HCT116 (cell line): ENCODE results near the gene TMEM25. TPM values are rescaled to one million over a fixed set of nuclear protein-coding genes. Genes with fewer than 3 reads are reported as not detected.

Experiments used
- ATAC-seq: fragments of 200-7000 bp; cut with Tn5 transposase; 2 replicates; pipeline ENCODE4 v1.9.1; 2020; ENCODE audit warnings: mild to moderate bottlenecking, moderate library complexity
- BruUV-seq: library from RNA; stranded (reverse); fragments of 400-500 nt; replicated peaks from 2 replicates; lab custom pipeline; 2021; lab: Mats Ljungman, UMichigan
- CTCF ChIA-PET: fragments of 300-600 bp; sonication (Branson Sonifier 250); formaldehyde crosslinking; loops from one replicate; lab custom pipeline; 2021; ENCODE audit warnings: antibody characterized with exemption; lab: Charles Lee
- POLR2A ChIA-PET: fragments of 300-600, 350-600 bp; sonication (Branson Sonifier 250); formaldehyde crosslinking; loops from one replicate; lab custom pipeline; 2021; ENCODE audit warnings: antibody characterized with exemption; lab: Charles Lee
- RAD21 ChIA-PET, 2 experiments: fragments of 300-600 bp; sonication (Branson Sonifier 250); formaldehyde crosslinking; loops; one replicate each; lab custom pipeline; 2023; ENCODE audit warnings: low total read pairs in 2 of 2; ENCODE audit not compliant: uncharacterized antibody in 2 of 2, unreplicated experiment in 2 of 2, low non-redundant PET in 1 of 2; lab: Charles Lee
- DNase-seq: peaks from one replicate; pipeline ENCODE4 v3.0.0-alpha.2; 2010; ENCODE audit warnings: low read depth, low spot score
- H2AFZ ChIP-seq: fragments of 200-600 bp; shearing (Covaris generic), sonication (generic); 2 replicates; pipeline ENCODE4 v1.6.1; 2017; ENCODE audit warnings: low read depth, mixed run types, mixed read lengths, antibody characterized with exemption, low read length; ENCODE audit not compliant: poor library complexity, severe bottlenecking
- H3K27ac ChIP-seq: 2 replicates; pipeline ENCODE4 v1.5.1; 2012; ENCODE audit warnings: low read depth, low read length
- H3K27me3 ChIP-seq: fragments of 200-600 bp; sonication (generic); 2 replicates; pipeline ENCODE4 v1.6.1; 2016; ENCODE audit warnings: mixed run types, low read length, mixed read lengths; ENCODE audit not compliant: insufficient read depth
- H3K36me3 ChIP-seq, 2 experiments: fragments of 200-500 bp in 1 of 2; fragments of 200-600 bp in 1 of 2; sonication (Bioruptor generic) in 1 of 2; sonication (generic) in 1 of 2; 2 replicates each; pipeline versions ENCODE4 v1.5.1 to v1.6.1; 2014 to 2016; ENCODE audit warnings: low read length in 2 of 2, inconsistent platforms in 1 of 2, mixed read lengths in 1 of 2, mixed run types in 1 of 2; ENCODE audit not compliant: insufficient read depth in 2 of 2, control insufficient read depth in 1 of 2
- H3K4me1 ChIP-seq, 2 experiments: fragments of 200-600 bp in 1 of 2; sonication (generic) in 1 of 2; 2 replicates each; pipeline versions ENCODE4 v1.5.1 to v1.6.1; 2012 to 2017; ENCODE audit warnings: low read length in 2 of 2, inconsistent platforms in 1 of 2, mild to moderate bottlenecking in 1 of 2, mixed read lengths in 1 of 2, mixed run types in 1 of 2, moderate library complexity in 1 of 2; ENCODE audit not compliant: insufficient read depth in 2 of 2, control insufficient read depth in 1 of 2
- H3K4me2 ChIP-seq: fragments of 200-600 bp; sonication (generic); 2 replicates; pipeline ENCODE4 v1.6.1; 2017; ENCODE audit warnings: mixed run types, low read length, mixed read lengths
- H3K4me3 ChIP-seq, 2 experiments: fragments of 200-600 bp in 1 of 2; sonication (generic) in 1 of 2; replicated peaks in 1 of 2; 2 replicates each; pipeline ENCODE4 v1.5.1; 2011 to 2016; ENCODE audit warnings: low read length in 2 of 2, control low read depth in 1 of 2, low read depth in 1 of 2, mild to moderate bottlenecking in 1 of 2, mixed read lengths in 1 of 2, mixed run types in 1 of 2
- H3K79me2 ChIP-seq: fragments of 200-600 bp; sonication (generic); 2 replicates; pipeline ENCODE4 v1.6.1; 2017; ENCODE audit warnings: mild to moderate bottlenecking, mixed run types, low read length, moderate library complexity, mixed read lengths; ENCODE audit not compliant: insufficient read depth
- H3K9ac ChIP-seq: fragments of 200-600 bp; sonication (generic); 2 replicates; pipeline ENCODE4 v1.6.1; 2016; ENCODE audit warnings: low read length, mixed read lengths
- H3K9me2 ChIP-seq: fragments of 200-600 bp; sonication (generic), shearing (Covaris generic); 2 replicates; pipeline ENCODE4 v1.6.1; 2017; ENCODE audit warnings: mixed run types, mild to moderate bottlenecking, moderate library complexity; ENCODE audit not compliant: insufficient read depth
- H3K9me3 ChIP-seq, 2 experiments: fragments of 200-500 bp in 1 of 2; fragments of 200-600 bp in 1 of 2; sonication (Bioruptor generic) in 1 of 2; sonication (generic) in 1 of 2; 2 replicates each; pipeline ENCODE4 v1.6.1; 2014 to 2017; ENCODE audit warnings: low read length in 2 of 2, mixed read lengths in 2 of 2, inconsistent platforms in 1 of 2, low read depth in 1 of 2, mild to moderate bottlenecking in 1 of 2, mixed run types in 1 of 2, moderate library complexity in 1 of 2; ENCODE audit not compliant: control insufficient read depth in 1 of 2, insufficient read depth in 1 of 2
- H4K20me1 ChIP-seq: fragments of 200-600 bp; sonication (generic), shearing (Covaris generic); 2 replicates; pipeline ENCODE4 v1.6.1; 2017; ENCODE audit warnings: mixed run types, mild to moderate bottlenecking, moderate library complexity; ENCODE audit not compliant: insufficient read depth
- EZH2phosphoT487 ChIP-seq: fragments of 200-600 bp; IDR thresholded peaks from 2 replicates; pipeline ENCODE4 v1.6.1; 2018; ENCODE audit warnings: antibody characterized with exemption, borderline replicate concordance
- FOSL1 ChIP-seq: IDR thresholded peaks from 2 replicates; pipeline ENCODE4 v1.6.1; 2012; ENCODE audit warnings: low read depth
- RAD21 ChIP-seq: IDR thresholded peaks from 2 replicates; pipeline ENCODE4 v1.6.1; 2012; ENCODE audit warnings: low read depth, mild to moderate bottlenecking
- REST ChIP-seq: IDR thresholded peaks from 2 replicates; pipeline ENCODE4 v1.6.1; 2012; ENCODE audit warnings: low read depth
- SP1 ChIP-seq: IDR thresholded peaks from 2 replicates; pipeline ENCODE4 v1.6.1; 2012; ENCODE audit warnings: low read depth
- YY1 ChIP-seq: IDR thresholded peaks from 2 replicates; pipeline ENCODE4 v1.6.1; 2011; ENCODE audit warnings: low read length, low read depth, moderate library complexity, mild to moderate bottlenecking; ENCODE audit not compliant: insufficient replicate concordance; ENCODE audit errors: extremely low read depth
- ZBTB33 ChIP-seq: IDR thresholded peaks from 2 replicates; pipeline ENCODE4 v1.6.1; 2011; ENCODE audit warnings: mild to moderate bottlenecking, low read length, moderate library complexity; ENCODE audit not compliant: insufficient replicate concordance; ENCODE audit errors: extremely low read depth
- intact Hi-C: fragments of 100-400 bp; cut with micrococcal nuclease; formaldehyde crosslinking; loops from 2 replicates; pipeline ENCODE4 v1.10.0; 2022
- total RNA-seq: library from RNA; stranded (reverse); gene quantifications from one replicate; pipeline ENCODE4 v1.2.1, GENCODE V29; 2021; ENCODE audit not compliant: unreplicated experiment

TMEM25 gene
- total RNA-seq, 1 experiment from 2014 or later = 27.0 TPM

GRCh38 chr11:118547132-118547531 lies 16.1 kb downstream of the TMEM25 start:
- RAD21 ChIA-PET = no interaction called here
- peaks cover 4 to 13% of the 10 kb centered on the region in 2 experiments; a peak in 2 of 4 replicates for H3K36me3 ChIP-seq
- BruUV-seq = no TSS peak
- H3K27me3 ChIP-seq = no peaks in the 10 kb centered on the region
- no peaks in the 10 kb centered on the region for H4K20me1 ChIP-seq
- H2AFZ ChIP-seq = no peak overlapping the region
- ATAC-seq (no peak), DNase-seq (no peak)
- POLR2A ChIA-PET = interaction anchor here (1.2 kb wide), 1 partner anchor 111 kb away, joined by 3 read pairs; the partner anchor contains the start of gene KMT2A
- no peaks in the 10 kb centered on the region for H3K9me2 ChIP-seq
- no peak overlapping the region for H3K4me2 ChIP-seq
- no peaks in the 10 kb centered on the region for H3K4me1 ChIP-seq
- no peak overlapping the region for H3K27ac ChIP-seq
- TF ChIP-seq ZBTB33 (no peak), REST (no peak), FOSL1 (no peak), RAD21 (no peak), YY1 (no peak), SP1 (no peak), EZH2phosphoT487 (no peak)
- CTCF ChIA-PET = no interaction called here
- intact Hi-C loops = no loop called here
- H3K79me2 ChIP-seq = no peaks in the 10 kb centered on the region
- no peaks in the 10 kb centered on the region for H3K9me3 ChIP-seq
- no peak overlapping the region for H3K9ac ChIP-seq
- no peak overlapping the region for H3K4me3 ChIP-seq
